ENCODE measurements around the gene FANCB.

DNA sequence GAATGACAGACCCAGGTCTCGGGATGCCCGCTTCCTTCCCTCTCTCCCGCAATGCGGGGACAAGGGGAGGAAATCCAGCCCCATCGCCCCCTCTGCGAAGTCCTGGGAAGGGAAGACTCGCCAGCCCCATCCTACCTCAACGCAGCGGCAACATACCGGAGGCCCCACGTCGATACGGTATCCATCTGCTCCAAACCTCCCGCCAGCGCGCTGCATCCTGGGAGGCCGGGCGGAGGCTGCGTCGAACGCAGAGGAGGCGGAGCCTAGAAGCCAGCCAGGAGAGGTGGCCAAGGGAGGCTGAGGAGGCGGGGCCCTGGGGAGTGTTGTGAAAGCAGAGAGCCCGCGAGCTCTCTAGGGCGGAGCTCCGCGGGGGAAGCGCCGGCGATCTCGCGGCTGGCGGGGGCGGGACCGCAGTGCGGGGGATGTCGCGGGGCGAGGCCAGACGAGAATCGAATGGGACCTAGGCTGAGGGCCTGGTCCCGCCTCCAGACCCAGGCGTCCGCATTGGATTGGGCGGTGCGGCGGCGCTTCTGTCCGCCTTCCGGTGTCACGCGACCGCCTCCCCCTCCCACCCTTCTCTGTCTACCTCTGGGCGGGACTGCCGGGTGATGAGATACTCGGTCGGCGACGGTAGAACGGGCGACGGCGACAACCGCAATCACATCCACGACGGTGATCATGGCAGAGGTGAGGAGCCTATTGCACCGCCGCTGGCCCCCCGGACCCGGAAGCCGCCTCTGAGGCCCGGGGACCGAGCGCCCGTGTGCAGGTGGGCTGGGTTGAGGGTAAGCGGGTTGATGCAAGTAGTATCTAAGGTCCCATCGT is at the start of gene FANCB, which contains the start of gene MOSPD2:
- TF ChIP-seq HNF4A (conservative IDR thresholded peaks at IDR 0.05), result no peak
- TF ChIP-seq CTCF (IDR thresholded peaks at IDR 0.05; ENCODE audit: low read depth, low read length, missing input control), result no peak
- TF ChIP-seq ZBTB33 (IDR thresholded peaks at IDR 0.05), result peak; percentile 93
- no peak for TF ChIP-seq TAF1 (conservative IDR thresholded peaks at IDR 0.05)
- TF ChIP-seq MAX (IDR thresholded peaks at IDR 0.05), result no peak
- peak; percentile 77 to 79 for TF ChIP-seq EGR1 (IDR thresholded peaks at IDR 0.05; ENCODE audit: low read depth in 2 of 2)
- peak in 1 of 2 donors; percentile 7 for TF ChIP-seq RAD21 (IDR thresholded peaks at IDR 0.05)
- TF ChIP-seq REST (IDR thresholded peaks at IDR 0.05), result peak; percentile 49
- TF ChIP-seq HNF4G (IDR thresholded peaks at IDR 0.05), result no peak
- no peak for TF ChIP-seq ATF3 (IDR thresholded peaks at IDR 0.05)
- TF ChIP-seq GABPA (IDR thresholded peaks at IDR 0.05 in 1 of 2, conservative IDR thresholded peaks at IDR 0.05 in 1 of 2), result peak in 1 of 2 donors; percentile 59

All from liver (tissue), 3 donors.